ENCODE results near the gene SACM1L. TPM values are rescaled to one million over a fixed set of nuclear protein-coding genes. Genes with fewer than 3 reads are reported as not detected.
"Not testable (repeated sequence)": the region's sequence is repeated elsewhere in the genome, so short reads cannot be mapped to it uniquely, and the experiment has no call there.

The SACM1L gene
- total and polyA plus RNA-seq, 2 of the 4 experiments (the other 2 are of a cell fraction): 19.0 to 40.9 TPM

DNA sequence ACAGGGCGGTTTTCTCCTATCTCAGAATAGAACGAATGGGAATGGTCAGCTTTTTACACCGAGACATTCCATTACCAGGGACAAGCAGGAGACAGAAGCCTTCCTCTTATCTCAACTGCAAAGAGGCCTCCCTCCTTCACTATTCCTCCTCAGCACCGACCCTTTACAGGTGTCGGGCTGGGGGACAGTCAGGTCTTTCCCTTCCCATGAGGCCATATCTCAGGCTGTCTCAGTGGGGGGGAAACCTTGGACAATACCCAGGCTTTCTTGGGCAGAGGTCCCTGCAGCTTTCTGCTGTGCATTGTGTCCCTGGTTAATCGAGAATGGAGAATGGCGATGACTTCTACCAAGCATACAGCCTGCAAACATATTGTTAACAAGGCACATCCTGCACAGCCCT is 67.9 kb downstream of the SACM1L start:
- in situ Hi-C loops (cut with MboI; ENCODE audit: low sequenced_read_pairs); H3K9me1 ChIP-seq (ENCODE audit: insufficient read depth, low read length); H2BK20ac ChIP-seq (ENCODE audit: low read depth, low read length); H4K91ac ChIP-seq (ENCODE audit: insufficient read depth, low read depth, low read length); BruUV-seq (replicated peaks); H3K18ac ChIP-seq (ENCODE audit: low read depth, low read length); H3K4me1 ChIP-seq (ENCODE audit: control insufficient read depth, insufficient read depth, low read length); H4K5ac ChIP-seq (ENCODE audit: low read depth, low read length); H4K8ac ChIP-seq (ENCODE audit: low read depth in 2 of 2, low read length in 2 of 2); CTCF ChIA-PET; H3K4me3 ChIP-seq (ENCODE audit: insufficient read depth, low read depth, low read length); H3K27ac ChIP-seq (ENCODE audit: insufficient read depth, low read length); H2AK5ac ChIP-seq (ENCODE audit: low read depth, low read length); H3K14ac ChIP-seq (replicated peaks; ENCODE audit: low read depth, low read length); POLR2A ChIA-PET (ENCODE audit: unreplicated experiment); DNase-seq; dilution Hi-C loops (cut with HindIII; ENCODE audit: low sequenced_read_pairs, unreplicated experiment); ATAC-seq (ENCODE audit: low read depth); H2AFZ ChIP-seq (replicated peaks; ENCODE audit: low read length, poor library complexity); H3K79me1 ChIP-seq (ENCODE audit: low read depth in 1 of 2, low read length in 2 of 2); H4K20me1 ChIP-seq (ENCODE audit: insufficient read depth, low read length); H2BK5ac ChIP-seq (ENCODE audit: low read depth, low read length, poor library complexity, severe bottlenecking); H3K56ac ChIP-seq (ENCODE audit: extremely low read depth, insufficient read depth, low read length); H3K23ac ChIP-seq (ENCODE audit: low read depth, low read length); H3K36me3 ChIP-seq (ENCODE audit: control insufficient read depth, insufficient read depth, low read length); H2AK9ac ChIP-seq (replicated peaks; ENCODE audit: low read depth, low read length, poor library complexity); H2BK120ac ChIP-seq (ENCODE audit: low read depth, low read length); H3K4me2 ChIP-seq (ENCODE audit: low read depth, low read length); H3K9me3 ChIP-seq (ENCODE audit: control insufficient read depth, insufficient read depth, low read length); intact Hi-C loops (cut with micrococcal nuclease); H3K4ac ChIP-seq (ENCODE audit: low read depth, low read length); H2BK15ac ChIP-seq (ENCODE audit: low read depth, low read length); H3K9ac ChIP-seq (ENCODE audit: low read depth, low read length): not testable (repeated sequence)
- H3K27me3 ChIP-seq (ENCODE audit: control insufficient read depth, insufficient read depth, low read length): peaks cover 11% of the 10 kb centered on the region
- WGBS, 2 experiments (ENCODE audit: extremely low coverage in 2 of 2, insufficient read length in 1 of 2): no CpG with 5 or more reads among the region's 7 CpGs

All from IMR-90 (cell line).